Measurements from ENCODE around the gene PIN4.
"Not testable (repeated sequence)": the region's sequence is repeated elsewhere in the genome, so short reads cannot be mapped to it uniquely, and the experiment has no call there.

PIN4 gene

DNA sequence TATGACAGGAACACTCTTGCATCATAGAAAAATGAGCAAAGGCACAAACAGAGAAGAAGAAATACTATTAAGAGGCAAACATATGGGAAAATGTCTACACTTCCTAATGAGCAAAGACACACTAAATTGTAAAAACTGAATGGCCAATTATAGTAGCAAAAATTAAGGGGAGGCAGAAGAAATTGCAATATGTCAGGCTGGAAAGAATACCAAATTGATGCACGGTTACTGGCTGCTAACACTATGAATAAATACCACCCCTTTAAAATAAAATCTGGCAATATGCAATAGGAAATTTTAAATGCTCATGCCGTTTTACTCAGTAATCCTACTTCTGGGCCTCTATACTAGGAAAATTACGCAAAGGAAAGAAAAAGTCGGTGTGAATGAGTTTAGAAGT is 16.0 kb upstream of the PIN4 start:
- H3K27ac Mint-ChIP-seq = no peak overlapping the region
- peaks cover 2% of the 10 kb centered on the region for H3K4me1 Mint-ChIP-seq (ENCODE audit: low read depth)
- no peaks in the 10 kb centered on the region for H3K9me3 Mint-ChIP-seq
- H3K36me3 Mint-ChIP-seq (ENCODE audit: low read depth) = no peaks in the 10 kb centered on the region
- H3K4me3 Mint-ChIP-seq = no peak overlapping the region
- H3K27me3 Mint-ChIP-seq (ENCODE audit: low read depth) = peaks cover 10% of the 10 kb centered on the region

DNA sequence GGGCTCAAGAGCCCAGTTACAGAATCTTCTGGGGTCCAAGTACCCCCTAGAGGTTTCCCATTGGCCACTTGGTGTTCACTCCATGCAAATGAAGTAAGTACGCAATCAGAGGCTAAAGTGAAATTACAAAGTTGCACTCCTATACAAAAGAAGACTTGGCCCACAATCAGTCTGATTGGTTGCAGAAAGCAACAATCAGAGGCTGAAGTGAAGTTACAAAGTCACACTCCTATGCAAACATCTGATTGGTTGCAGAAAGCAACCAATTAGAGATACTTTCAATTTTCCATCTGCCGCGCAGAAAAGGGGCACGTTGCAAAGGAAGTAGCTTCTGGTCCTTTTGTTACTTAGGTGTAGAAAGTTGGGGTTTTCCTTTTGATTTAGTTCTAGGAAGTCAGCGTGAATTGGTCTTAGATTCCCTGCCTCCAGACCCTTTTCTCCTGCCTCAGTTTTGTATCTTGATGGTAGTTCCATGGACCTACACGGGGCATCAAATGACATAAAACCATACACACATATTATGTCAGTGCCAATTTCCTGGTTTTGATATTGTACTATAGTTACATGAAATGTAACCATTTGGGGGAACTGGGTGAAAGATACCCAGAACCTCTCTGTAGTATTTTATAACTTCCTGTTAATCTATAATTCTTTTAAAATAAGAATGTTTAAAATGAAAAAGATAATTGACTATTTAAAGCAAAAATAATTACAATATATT is 12.4 kb upstream of the PIN4 start:
- peaks cover 5% of the 10 kb centered on the region for H3K27me3 Mint-ChIP-seq (ENCODE audit: low read depth)
- no peaks in the 10 kb centered on the region for H3K36me3 Mint-ChIP-seq (ENCODE audit: low read depth)
- peak overlapping the region; percentile 89 for H3K27ac Mint-ChIP-seq
- peaks cover 2% of the 10 kb centered on the region for H3K4me1 Mint-ChIP-seq (ENCODE audit: low read depth)
- peak overlapping the region; percentile 63 for H3K4me3 Mint-ChIP-seq
- H3K9me3 Mint-ChIP-seq = no peaks in the 10 kb centered on the region

DNA sequence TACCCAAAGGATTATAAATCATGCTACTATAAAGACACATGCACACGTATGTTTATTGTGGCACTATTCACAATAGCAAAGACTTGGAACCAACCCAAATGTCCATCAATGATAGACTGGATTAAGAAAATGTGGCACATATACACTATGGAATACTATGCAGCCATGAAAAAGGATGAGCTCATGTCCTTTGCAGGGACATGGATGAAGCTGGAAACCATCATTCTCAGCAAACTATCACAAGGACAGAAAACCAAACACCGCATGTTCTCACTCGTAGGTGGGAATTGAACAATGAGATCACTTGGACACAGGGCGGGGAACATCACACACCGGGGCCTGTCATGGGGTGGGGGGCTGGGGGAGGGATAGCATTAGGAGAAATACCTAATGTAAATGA is 5.3 kb upstream of the PIN4 start:
- not testable (repeated sequence) for H3K4me1 Mint-ChIP-seq (ENCODE audit: low read depth); H3K27ac Mint-ChIP-seq; H3K27me3 Mint-ChIP-seq (ENCODE audit: low read depth)

DNA sequence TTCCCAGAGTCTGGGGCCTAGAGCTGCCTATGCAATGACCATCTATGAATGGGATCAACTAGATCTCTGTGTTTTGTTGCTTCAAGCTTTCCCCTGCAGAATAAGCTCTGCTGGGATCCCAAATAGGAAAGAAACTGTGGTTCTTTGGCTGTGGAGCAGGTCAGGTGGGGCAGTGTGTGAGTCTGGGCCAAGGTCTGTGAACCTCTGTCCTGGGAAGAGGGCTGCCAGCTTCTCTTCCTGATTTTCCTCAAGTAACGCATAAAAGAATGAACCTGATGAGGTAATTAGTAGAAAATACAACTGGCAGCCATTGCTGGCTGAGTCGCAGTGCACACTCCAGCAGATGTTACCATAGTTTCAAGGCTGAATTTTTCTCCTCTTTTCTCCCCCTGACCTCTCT is 4.6 kb upstream of the PIN4 start:
- Mint-ChIP-seq H3K4me1 (ENCODE audit: low read depth) (no peaks in the 10 kb centered on the region), H3K4me3 (no peak overlapping the region), H3K9me3 (no peaks in the 10 kb centered on the region), H3K27ac (no peak overlapping the region), H3K36me3 (ENCODE audit: low read depth) (no peaks in the 10 kb centered on the region), H3K27me3 (ENCODE audit: low read depth) (no peaks in the 10 kb centered on the region)

More for the DNA sequence above, 5.3 kb upstream of the PIN4 start:
- not testable (repeated sequence) for H3K9me3 Mint-ChIP-seq; H3K36me3 Mint-ChIP-seq (ENCODE audit: low read depth); H3K4me3 Mint-ChIP-seq

DNA sequence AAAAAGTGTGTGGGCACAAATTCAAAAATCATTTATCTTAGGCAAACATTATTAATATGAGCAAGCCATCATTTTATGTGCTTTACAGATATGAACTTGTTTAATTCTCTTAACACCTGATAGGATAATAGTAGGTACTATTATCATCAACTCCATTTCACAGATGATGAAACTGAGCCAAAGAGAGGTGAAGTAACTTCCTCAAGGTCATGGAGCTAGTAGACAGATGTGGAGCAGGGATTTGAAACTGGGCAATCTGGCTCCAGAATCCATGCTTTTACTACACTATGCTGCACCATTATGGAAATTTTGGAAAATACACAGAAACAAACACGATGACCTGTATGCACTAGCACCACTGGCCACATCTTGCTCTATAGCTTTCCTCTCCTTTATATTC is 1.0 kb upstream of the PIN4 start:
- H3K27ac Mint-ChIP-seq = no peak overlapping the region
- H3K4me1 Mint-ChIP-seq (ENCODE audit: low read depth) = peaks cover 3% of the 10 kb centered on the region
- no peaks in the 10 kb centered on the region for H3K27me3 Mint-ChIP-seq (ENCODE audit: low read depth)
- H3K4me3 Mint-ChIP-seq = no peak overlapping the region
- no peaks in the 10 kb centered on the region for H3K9me3 Mint-ChIP-seq
- peaks cover 4% of the 10 kb centered on the region for H3K36me3 Mint-ChIP-seq (ENCODE audit: low read depth)

DNA sequence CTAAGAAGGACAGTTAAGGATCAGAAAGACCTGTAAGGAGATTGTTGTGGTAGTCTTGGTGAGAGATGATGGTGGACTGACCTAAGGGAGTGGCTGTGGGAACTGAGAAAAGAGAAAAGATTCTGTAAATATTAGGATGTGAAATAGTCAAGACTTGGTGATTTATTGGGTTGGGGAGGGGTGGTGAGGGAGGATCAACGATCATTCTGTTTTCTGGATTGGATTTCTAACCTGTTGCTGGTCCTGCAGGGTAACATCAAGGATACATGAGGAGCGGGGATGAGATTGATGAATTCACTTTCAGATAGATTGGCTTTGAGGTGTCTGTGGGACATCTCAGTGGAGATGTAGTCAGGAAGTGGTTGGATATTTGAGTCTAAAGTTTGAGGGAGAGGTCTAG is 1.4 kb downstream of the PIN4 start:
- Mint-ChIP-seq H3K9me3 (no peaks in the 10 kb centered on the region), H3K27me3 (ENCODE audit: low read depth) (no peaks in the 10 kb centered on the region), H3K27ac (no peak overlapping the region), H3K4me1 (ENCODE audit: low read depth) (peaks cover 3% of the 10 kb centered on the region), H3K4me3 (no peak overlapping the region), H3K36me3 (ENCODE audit: low read depth) (peaks cover 9% of the 10 kb centered on the region)

DNA sequence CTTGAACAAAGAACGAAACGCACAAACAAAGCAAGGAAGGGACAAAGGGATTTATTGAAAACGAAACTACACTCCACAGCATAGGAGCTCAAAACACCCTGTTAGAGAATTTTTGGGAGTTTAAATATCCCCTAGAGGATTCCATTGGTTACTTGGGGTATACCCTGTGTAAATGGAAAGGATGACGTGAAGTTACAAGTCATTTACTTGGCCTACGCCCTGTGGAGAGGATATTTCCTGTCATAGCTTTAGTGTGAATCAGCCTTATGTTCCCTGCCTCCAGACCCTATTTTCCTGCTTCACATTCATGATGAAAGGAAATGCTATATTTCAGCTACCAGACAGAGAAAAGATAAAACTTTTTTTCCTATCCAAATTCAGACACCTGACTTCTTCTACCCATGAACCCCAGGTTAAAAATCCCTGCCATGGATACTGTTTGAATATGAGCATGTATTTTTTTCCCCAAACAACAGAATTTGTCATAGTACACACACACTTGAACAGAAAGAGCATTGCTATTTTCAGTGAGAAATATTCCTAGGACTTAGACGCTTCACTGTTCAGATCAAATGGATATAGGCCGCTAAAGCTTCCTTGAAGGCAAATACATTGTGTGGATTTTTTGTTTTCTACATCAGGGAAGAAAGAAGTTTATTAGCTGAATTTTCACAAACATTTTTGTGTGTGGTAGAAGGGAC is 20.4 kb downstream of the PIN4 start:
- Mint-ChIP-seq H3K36me3 (ENCODE audit: low read depth) (peaks cover 17% of the 10 kb centered on the region), H3K27me3 (ENCODE audit: low read depth) (no peaks in the 10 kb centered on the region), H3K4me1 (ENCODE audit: low read depth) (no peaks in the 10 kb centered on the region), H3K4me3 (no peak overlapping the region), H3K27ac (no peak overlapping the region), H3K9me3 (no peaks in the 10 kb centered on the region)

DNA sequence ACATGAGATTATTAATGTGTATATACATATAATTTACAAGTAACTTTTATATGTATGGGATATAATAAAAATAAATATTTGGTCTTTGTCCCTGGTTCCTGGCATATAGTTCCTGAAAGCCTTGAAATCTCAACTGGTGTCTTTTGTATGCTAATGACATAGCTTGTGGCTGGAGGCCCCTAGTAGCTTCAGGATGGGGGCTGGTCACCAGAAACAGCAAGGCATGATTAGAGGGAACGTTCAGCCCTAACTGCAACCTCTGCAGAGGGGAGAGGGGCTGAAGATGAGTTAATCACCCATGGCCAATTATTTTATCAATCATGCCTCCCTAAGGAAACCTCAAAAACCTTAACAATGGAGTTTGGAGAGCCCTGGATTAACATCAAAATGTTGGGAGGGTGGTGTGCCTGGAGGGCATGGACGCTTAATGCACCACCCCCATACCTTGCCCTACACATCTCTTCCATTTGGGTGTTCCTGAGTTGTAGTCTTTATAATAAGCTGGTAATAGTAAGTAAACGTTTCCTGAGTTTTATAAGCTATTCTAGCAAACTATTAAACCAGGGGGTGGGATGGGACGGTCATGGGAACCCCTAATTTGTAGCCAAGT is 21.3 kb downstream of the PIN4 start:
- Mint-ChIP-seq H3K4me3 (no peak overlapping the region), H3K9me3 (no peaks in the 10 kb centered on the region), H3K27me3 (ENCODE audit: low read depth) (no peaks in the 10 kb centered on the region), H3K4me1 (ENCODE audit: low read depth) (no peaks in the 10 kb centered on the region), H3K36me3 (ENCODE audit: low read depth) (peaks cover 14% of the 10 kb centered on the region), H3K27ac (no peak overlapping the region)

DNA sequence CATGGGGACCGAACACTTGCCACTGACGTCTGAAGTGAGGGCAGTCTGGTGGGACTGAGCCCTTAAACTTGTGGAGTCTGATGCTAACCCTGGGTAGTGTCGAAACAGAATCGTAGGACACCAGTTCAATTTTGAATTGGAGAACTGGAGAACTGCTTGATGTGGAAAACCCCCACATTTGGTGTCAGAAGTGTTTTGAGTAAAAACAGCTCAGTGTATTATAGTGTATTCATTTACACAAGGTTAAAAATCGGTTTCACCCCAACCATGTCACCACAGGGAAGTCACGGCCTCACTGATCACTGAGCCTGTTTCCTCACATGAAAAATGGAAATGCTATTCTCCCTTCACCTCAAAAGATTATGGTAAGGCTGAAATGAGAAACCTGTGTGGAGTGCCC is 21.9 kb downstream of the PIN4 start:
- H3K9me3 Mint-ChIP-seq = no peaks in the 10 kb centered on the region
- no peak overlapping the region for H3K4me3 Mint-ChIP-seq
- H3K27ac Mint-ChIP-seq = no peak overlapping the region
- H3K27me3 Mint-ChIP-seq (ENCODE audit: low read depth) = no peaks in the 10 kb centered on the region
- peaks cover 14% of the 10 kb centered on the region for H3K36me3 Mint-ChIP-seq (ENCODE audit: low read depth)
- no peaks in the 10 kb centered on the region for H3K4me1 Mint-ChIP-seq (ENCODE audit: low read depth)

DNA sequence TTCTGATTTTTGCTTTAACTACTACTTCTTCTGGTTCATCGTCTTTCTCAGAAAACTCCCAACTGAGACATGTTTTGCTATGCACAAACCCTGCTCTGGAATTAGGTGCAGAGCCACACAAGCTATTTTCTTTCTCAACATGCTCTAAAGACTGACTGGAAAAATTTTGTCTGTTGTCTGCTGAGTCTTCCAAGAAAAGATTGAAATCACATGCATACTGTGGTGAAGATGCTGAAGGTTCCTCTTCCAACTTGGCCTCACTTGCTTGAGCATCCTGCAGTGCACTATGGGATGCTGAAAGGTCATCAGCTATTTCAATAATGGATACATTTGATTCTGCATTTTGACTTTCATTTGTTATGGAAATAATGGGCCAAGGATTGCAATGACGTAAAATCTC is 24.1 kb downstream of the PIN4 start:
- Mint-ChIP-seq H3K9me3 (no peaks in the 10 kb centered on the region), H3K4me3 (no peak overlapping the region), H3K36me3 (ENCODE audit: low read depth) (peaks cover 21% of the 10 kb centered on the region), H3K27me3 (ENCODE audit: low read depth) (no peaks in the 10 kb centered on the region), H3K27ac (no peak overlapping the region), H3K4me1 (ENCODE audit: low read depth) (peaks cover 2% of the 10 kb centered on the region)

DNA sequence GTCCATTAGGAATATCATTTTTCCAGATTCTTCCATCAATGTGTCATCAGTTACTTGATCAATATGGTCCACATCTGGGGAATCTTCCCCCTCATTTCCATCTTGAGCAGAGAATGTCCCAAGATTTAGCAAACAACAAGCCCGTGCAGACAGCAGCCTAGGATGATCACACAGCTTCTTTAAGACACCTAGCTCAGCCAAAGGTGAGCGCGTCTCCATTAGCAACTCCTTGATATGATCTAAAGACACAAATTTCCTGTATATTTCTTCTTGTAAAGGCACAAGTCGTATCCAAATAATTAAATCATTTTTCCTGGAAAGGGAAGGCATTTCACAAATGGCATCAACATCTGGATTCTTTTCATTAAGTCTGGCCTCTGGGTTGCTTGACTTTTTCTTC is 25.8 kb downstream of the PIN4 start:
- Mint-ChIP-seq H3K4me3 (no peak overlapping the region), H3K27ac (no peak overlapping the region), H3K9me3 (no peaks in the 10 kb centered on the region), H3K36me3 (ENCODE audit: low read depth) (peaks cover 22% of the 10 kb centered on the region), H3K27me3 (ENCODE audit: low read depth) (no peaks in the 10 kb centered on the region), H3K4me1 (ENCODE audit: low read depth) (peaks cover 2% of the 10 kb centered on the region)

DNA sequence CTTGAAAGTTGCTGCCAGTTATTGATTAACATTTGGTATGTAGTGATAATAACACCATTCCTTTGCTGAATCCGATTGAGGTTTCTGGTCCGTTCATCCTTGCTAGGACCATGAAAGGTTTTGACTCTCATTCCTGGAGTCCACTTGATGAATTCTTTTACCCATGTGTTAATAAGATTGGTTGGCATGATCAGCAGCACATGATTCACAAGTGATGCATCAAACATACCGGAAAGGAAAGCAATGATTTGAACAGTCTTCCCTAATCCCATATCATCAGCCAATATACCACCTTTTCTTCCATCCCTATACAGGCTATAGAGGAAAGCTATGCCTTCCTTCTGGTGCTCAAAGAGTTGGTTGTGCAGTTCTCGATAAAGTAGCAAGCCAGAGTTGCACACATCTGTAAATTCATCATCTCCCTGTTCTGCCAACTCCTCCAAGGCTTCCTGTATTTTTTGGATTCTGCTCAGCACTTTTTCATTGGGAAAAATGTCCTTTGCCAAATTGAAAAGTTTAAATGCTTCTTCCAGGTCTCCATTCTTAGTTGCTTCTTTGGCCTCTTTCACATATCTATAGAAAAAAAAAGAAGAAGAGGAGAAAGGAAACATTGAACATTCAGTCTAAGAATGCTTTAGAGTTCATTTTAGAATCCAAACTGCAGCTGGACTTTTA is 26.7 kb downstream of the PIN4 start:
- no peaks in the 10 kb centered on the region for H3K27me3 Mint-ChIP-seq (ENCODE audit: low read depth)
- no peak overlapping the region for H3K27ac Mint-ChIP-seq
- peaks cover 22% of the 10 kb centered on the region for H3K36me3 Mint-ChIP-seq (ENCODE audit: low read depth)
- H3K4me3 Mint-ChIP-seq = no peak overlapping the region
- H3K9me3 Mint-ChIP-seq = no peaks in the 10 kb centered on the region
- H3K4me1 Mint-ChIP-seq (ENCODE audit: low read depth) = peaks cover 2% of the 10 kb centered on the region

DNA sequence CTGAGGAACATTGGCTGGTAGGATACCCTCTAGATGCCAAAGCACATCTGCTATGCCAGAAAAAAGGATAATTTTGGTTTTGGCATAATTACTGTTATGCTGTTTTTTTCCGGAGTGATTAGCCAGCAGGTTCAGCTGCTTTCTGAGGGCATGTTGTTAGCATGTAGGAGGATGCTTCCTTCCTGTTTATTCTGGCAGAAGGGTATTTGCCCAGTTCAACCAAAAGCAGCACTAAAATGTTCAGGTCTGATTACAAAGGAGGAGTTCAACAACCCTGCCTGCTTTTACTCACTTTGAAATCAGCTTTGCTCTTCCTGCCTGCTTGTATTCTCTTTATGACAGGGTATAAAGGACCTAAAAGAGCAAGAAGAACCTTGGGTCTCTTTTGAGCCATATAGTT is 35.4 kb downstream of the PIN4 start:
- no peaks in the 10 kb centered on the region for H3K27me3 Mint-ChIP-seq (ENCODE audit: low read depth)
- peaks cover 7% of the 10 kb centered on the region for H3K36me3 Mint-ChIP-seq (ENCODE audit: low read depth)
- H3K27ac Mint-ChIP-seq = no peak overlapping the region
- H3K4me3 Mint-ChIP-seq = no peak overlapping the region
- no peaks in the 10 kb centered on the region for H3K9me3 Mint-ChIP-seq
- peaks cover 2% of the 10 kb centered on the region for H3K4me1 Mint-ChIP-seq (ENCODE audit: low read depth)

DNA sequence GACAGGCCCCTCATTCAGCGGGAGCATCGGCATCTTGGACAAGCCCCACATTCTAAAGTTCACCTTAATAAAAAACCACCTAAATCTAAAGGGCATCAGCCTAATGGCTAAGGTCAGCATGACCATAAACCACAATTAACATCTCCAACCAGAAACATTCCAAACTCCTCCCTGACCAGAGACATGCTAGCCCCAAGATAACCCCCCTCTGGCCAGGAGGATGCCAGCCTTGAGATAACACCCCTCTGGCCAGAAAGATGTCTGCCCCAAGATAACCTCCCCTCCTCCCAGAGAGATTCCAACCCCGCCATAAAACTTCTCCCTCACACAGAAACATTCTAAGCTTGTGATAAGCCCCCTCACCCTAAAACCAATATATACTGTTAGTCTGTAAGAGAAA is 38.8 kb downstream of the PIN4 start:
- H3K4me3 Mint-ChIP-seq; H3K27ac Mint-ChIP-seq; H3K27me3 Mint-ChIP-seq (ENCODE audit: low read depth); H3K4me1 Mint-ChIP-seq (ENCODE audit: low read depth); H3K36me3 Mint-ChIP-seq (ENCODE audit: low read depth); H3K9me3 Mint-ChIP-seq: not testable (repeated sequence)

DNA sequence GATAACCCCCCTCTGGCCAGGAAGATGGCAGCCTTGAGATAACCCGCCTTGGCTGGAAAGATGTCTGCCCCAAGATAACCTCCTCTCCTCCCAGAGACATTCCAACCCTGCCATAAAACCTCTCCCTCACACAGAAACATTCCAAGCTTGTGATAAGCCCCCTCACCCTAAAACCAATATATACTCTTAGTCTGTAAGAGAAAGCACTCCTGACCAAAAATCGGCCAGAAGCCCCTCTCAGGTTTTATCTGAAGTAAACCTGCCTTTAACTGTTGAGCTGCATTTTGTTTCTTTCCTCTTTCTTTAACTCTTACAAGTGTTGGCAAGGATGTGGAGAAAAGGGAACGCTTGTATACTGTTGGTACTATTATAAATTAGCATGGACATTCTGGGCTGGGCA is 48.7 kb downstream of the PIN4 start:
- Mint-ChIP-seq H3K4me3 (no peak overlapping the region), H3K4me1 (ENCODE audit: low read depth) (peaks cover 3% of the 10 kb centered on the region), H3K36me3 (ENCODE audit: low read depth) (peaks cover 21% of the 10 kb centered on the region), H3K27me3 (ENCODE audit: low read depth) (no peaks in the 10 kb centered on the region), H3K9me3 (no peaks in the 10 kb centered on the region), H3K27ac (no peak overlapping the region)

All from T-helper 1 cell treated with Interleukin-12 subunit alpha and Interleukin-12 subunit beta and Interleukin-4 antibody, amounts not matched to agents 30 μg/mL and 1 μg/mL, for 36 hours (primary cell).